ENCODE results near the gene SLC4A4. TPM values are rescaled to one million over a fixed set of nuclear protein-coding genes. Genes with fewer than 3 reads are reported as not detected.

The SLC4A4 gene
- total RNA-seq, 1 donor from 2014 or later = 0.39 TPM

- intact Hi-C loops (cut with micrococcal nuclease) = no loop called here
Measured at GRCh38 chr4:71537551-71538065, 198.8 kb downstream of the SLC4A4 start.

GRCh38 chr4:71538528-71538927, 199.7 kb downstream of the SLC4A4 start:
- intact Hi-C loops (cut with micrococcal nuclease) = no loop called here

- intact Hi-C loops (cut with micrococcal nuclease) = no loop called here
Measured at GRCh38 chr4:71540749-71541269, 202.0 kb downstream of the SLC4A4 start.

GRCh38 chr4:71541541-71541940, 202.7 kb downstream of the SLC4A4 start:
- intact Hi-C loops (cut with micrococcal nuclease) = no loop called here

- intact Hi-C loops (cut with micrococcal nuclease) = no loop called here
Measured at GRCh38 chr4:71545168-71545567, 206.3 kb downstream of the SLC4A4 start.

GRCh38 chr4:71549516-71550160, 210.8 kb downstream of the SLC4A4 start:
- intact Hi-C loops (cut with micrococcal nuclease) = loop anchor here (5.0 kb wide), 1 partner anchor 362 kb away; no protein-coding TSS in a partner anchor

GRCh38 chr4:71550220-71551165, 211.7 kb downstream of the SLC4A4 start:
- intact Hi-C loops (cut with micrococcal nuclease) = loop anchor here (5.0 kb wide), 1 partner anchor 363 kb away; no protein-coding TSS in a partner anchor

GRCh38 chr4:71553605-71554004, 214.8 kb downstream of the SLC4A4 start:
- intact Hi-C loops (cut with micrococcal nuclease) = loop anchor here (5.0 kb wide), 1 partner anchor 366 kb away; no protein-coding TSS in a partner anchor

- intact Hi-C loops (cut with micrococcal nuclease) = loop anchor here (5.0 kb wide), 1 partner anchor 367 kb away; no protein-coding TSS in a partner anchor
Measured at GRCh38 chr4:71554025-71554424, 215.2 kb downstream of the SLC4A4 start.

GRCh38 chr4:71558248-71558647, 219.4 kb downstream of the SLC4A4 start:
- intact Hi-C loops (cut with micrococcal nuclease) = no loop called here

- intact Hi-C loops (cut with micrococcal nuclease) = no loop called here
Measured at GRCh38 chr4:71559957-71560571, 221.2 kb downstream of the SLC4A4 start.

GRCh38 chr4:71564775-71565174, 226.0 kb downstream of the SLC4A4 start:
- intact Hi-C loops (cut with micrococcal nuclease) = no loop called here

- intact Hi-C loops (cut with micrococcal nuclease) = no loop called here
Measured at GRCh38 chr4:71566856-71567255, 228.0 kb downstream of the SLC4A4 start.

- intact Hi-C loops (cut with micrococcal nuclease) = no loop called here
Measured at GRCh38 chr4:71568131-71568530, 229.3 kb downstream of the SLC4A4 start.

GRCh38 chr4:71570492-71570891, 231.7 kb downstream of the SLC4A4 start:
- intact Hi-C loops (cut with micrococcal nuclease) = no loop called here

- intact Hi-C loops (cut with micrococcal nuclease) = no loop called here
Measured at GRCh38 chr4:71571346-71571745, 232.5 kb downstream of the SLC4A4 start.

- intact Hi-C loops (cut with micrococcal nuclease) = no loop called here
Measured at GRCh38 chr4:71583971-71584370, 245.2 kb downstream of the SLC4A4 start.

GRCh38 chr4:71584585-71584984, 245.8 kb downstream of the SLC4A4 start:
- intact Hi-C loops (cut with micrococcal nuclease) = no loop called here

- intact Hi-C loops (cut with micrococcal nuclease) = no loop called here
Measured at GRCh38 chr4:71586087-71586763, 247.4 kb downstream of the SLC4A4 start.

GRCh38 chr4:71587995-71588394, 249.2 kb downstream of the SLC4A4 start:
- intact Hi-C loops (cut with micrococcal nuclease) = no loop called here

GRCh38 chr4:71592793-71593192, 254.0 kb downstream of the SLC4A4 start:
- intact Hi-C loops (cut with micrococcal nuclease) = no loop called here
